HG02571 (cell line): ENCODE measurements around the gene UBE2H.
"Not testable (repeated sequence)": the region's sequence is repeated elsewhere in the genome, so short reads cannot be mapped to it uniquely, and the experiment has no call there.

Source experiments
- ATAC-seq: cut with Tn5 transposase; IDR thresholded peaks from one replicate; pipeline ENCODE4 v1.9.1; 2021; ENCODE audit warnings: mild to moderate bottlenecking, moderate library complexity; ENCODE audit not compliant: unreplicated experiment

UBE2H gene

DNA sequence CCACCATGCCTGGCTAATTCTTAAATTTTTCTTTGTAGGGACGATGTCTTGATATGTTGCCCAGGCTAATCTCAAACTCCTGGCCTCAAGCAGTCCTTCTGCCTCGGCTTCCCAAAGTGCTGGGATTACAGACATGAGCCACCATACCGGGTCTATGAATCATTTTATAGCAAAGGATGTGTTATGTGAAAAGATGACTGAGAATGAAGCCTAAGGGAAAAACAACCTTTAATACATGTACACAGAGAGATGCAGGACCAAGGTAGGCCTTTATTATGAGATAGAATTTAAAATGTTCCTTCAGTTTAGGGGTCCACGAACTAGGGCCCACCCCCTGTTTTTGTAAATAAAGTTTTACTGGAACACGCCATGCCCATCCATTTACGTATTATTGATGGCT lies 41.0 kb downstream of the UBE2H start:
- no peak for ATAC-seq

DNA sequence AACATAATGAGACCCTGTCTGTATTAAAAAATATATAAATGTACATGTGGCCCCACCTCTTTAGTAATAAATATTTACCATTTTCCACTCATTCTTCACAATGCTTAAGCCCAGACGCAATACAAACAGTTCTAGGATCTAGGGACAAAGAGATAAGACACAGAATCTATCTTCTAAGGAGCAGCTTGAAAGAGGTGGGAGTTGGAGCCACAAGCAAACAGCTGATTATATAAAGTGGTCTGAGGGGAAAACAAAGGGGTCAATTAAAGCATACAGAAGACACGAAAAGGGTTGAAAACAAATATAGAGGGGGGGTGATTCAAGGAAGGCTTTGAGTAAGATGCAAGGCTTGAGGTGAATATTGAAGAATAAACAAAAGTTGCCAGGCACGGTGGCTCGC lies 43.1 kb downstream of the UBE2H start:
- no peak for ATAC-seq

DNA sequence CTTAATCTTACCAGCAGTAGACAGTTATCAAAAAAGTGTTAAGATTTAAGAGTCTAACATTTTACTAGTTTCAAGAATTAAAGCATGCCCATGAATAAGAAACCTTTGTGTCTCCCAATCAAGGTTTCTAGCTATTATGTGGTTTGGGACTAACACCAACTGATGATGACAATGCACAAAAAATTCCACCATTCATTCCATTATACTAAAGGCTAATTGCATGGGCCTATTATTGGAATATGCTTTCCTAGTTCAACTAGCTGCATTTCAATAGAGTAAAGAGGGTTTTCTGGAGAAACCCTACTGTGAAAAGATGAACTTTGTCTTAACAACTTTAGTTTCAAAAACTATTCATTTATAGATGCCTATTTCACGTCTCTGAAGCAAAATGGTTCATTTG lies 44.6 kb downstream of the UBE2H start:
- ATAC-seq: no peak

DNA sequence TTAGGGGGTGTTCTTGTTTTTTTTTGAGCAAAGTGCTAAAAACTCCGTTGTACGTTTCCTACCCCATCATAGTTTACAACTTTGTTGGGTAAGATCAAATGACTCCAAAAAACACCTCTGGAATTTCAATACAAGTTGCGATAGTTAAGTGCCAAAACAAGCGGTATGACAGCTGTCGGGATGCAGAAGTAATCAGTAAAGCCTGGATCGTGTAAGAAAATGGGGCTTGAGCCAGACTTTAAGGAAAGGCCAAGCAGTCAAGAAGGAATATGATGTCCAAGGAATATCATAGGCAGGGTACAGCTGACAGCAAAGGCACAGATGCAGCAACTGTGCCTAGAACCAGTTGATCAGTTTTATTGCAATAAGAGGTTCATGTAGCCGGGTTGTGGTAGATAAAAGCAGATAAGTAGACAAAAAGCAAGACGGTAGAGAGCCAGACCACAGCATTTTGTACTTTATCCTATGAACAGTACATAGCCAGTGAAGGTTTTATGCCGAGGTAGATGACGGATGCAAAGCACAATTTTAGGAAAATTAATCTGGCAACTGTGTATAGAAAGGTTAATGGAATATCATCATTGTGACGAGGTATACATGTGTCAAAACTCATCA lies 45.5 kb downstream of the UBE2H start:
- ATAC-seq: no peak

DNA sequence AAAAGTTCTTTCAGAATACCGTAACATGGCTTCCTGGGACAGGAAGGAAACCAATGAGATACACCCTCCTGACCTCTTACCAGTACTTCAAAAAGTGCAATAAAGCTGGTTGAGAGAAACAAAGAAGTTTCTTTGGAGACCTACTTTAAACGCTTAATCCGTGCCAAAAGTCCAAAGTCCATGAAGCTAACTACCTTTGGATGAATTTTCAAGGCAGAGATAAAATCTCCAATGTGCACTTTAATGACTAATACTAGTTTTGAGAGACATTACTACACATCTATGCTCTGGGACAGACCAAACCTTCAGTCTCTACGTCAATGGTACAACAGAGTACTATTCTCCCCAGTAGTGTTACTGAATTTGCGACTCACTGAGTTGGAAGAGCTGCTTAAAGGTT lies 46.1 kb downstream of the UBE2H start:
- ATAC-seq: no peak

DNA sequence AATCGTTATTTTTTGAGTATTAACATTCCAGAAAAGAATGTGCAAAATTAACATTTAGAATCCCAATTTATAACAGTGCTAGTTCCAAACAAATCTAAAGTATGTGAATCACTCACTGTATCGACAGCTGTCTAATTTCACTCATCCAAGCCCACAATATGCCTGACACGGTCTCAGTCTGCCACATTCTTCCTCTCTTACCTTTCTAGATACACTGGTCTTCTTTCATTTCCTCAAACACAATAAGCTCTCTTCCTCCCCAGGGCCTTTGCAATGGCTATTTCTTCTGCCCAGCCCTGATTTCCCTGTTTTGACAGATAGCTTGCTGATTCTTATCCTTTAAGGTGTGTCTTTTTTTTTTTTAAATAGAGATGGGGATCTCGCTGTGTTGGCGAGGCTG lies 48.8 kb downstream of the UBE2H start:
- peak; percentile 61 for ATAC-seq

DNA sequence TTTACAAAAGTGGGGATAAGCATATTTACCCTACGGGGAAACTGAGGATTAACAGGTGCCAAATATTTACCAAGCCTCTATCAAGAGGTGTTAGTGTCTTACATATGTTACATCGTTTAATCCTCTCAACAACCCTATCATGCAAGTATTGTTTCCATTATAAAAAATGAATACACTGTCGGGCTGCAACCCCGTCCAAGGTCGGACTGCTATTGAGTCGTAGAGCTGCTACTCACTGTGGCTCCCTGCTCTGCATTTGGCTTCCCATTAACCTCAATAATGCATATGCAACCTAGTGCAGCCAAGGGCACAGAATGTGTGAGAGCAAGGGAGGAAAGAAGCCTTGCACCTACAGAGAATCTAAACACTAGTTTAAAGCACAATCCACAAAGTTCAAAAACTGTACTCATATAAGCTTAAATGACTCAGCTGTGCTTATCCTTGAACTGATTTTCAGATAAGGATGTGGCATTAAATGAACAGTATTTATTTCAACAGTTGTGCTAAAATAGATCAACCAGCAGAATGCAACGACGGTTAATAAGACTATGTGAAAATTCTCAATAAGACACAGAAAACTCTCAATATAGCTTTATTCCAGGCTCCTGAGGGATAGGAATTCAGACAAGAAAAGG lies 49.9 kb downstream of the UBE2H start:
- no peak for ATAC-seq

DNA sequence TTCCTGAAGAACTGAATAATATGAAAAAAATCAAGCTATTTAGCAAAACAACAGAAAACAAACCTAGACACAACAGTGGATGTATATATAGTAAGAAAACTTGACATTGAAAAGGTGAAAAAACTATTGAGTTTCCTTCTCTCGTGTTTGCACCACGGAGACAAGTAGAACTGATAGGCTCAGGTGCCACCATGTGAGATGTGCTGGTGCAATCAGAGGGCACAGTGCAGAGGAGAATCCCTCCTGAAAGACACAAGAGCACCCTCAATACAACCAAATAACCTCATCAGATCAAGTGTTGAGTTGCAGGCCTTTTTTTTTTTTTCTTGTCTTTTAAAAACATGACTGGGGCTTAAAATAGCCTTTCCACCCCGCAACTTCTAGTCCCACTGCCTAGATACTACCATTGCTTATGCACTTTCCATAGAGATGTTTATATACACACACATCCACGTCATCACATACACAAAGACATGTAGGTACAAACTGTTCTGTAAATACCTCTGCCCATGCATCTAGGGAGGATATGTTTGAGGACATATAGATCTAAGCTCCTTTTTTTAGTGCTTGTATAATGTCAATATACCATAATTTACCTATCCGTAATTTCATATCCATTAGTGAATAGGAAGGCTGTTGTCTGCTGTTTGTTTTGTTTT lies 54.1 kb downstream of the UBE2H start:
- ATAC-seq: no peak

DNA sequence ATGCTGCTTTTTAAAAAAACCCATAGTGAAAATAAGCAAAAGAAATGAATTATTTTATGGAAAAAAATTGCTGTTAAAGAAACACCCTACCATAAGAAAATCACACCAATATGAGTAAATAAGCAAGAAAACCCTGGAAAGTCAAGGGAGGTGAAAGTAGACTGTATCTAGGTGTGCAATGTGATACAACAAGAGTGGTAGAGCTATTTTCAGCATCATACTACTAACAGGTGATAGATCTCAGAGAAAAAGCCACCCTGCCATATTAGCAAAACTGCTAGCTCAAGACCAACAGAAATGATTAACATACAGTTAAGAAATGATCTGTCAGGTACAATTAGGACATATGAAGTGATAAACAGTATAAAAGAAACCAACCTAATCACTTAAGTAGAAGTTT lies 54.8 kb downstream of the UBE2H start:
- no peak for ATAC-seq

DNA sequence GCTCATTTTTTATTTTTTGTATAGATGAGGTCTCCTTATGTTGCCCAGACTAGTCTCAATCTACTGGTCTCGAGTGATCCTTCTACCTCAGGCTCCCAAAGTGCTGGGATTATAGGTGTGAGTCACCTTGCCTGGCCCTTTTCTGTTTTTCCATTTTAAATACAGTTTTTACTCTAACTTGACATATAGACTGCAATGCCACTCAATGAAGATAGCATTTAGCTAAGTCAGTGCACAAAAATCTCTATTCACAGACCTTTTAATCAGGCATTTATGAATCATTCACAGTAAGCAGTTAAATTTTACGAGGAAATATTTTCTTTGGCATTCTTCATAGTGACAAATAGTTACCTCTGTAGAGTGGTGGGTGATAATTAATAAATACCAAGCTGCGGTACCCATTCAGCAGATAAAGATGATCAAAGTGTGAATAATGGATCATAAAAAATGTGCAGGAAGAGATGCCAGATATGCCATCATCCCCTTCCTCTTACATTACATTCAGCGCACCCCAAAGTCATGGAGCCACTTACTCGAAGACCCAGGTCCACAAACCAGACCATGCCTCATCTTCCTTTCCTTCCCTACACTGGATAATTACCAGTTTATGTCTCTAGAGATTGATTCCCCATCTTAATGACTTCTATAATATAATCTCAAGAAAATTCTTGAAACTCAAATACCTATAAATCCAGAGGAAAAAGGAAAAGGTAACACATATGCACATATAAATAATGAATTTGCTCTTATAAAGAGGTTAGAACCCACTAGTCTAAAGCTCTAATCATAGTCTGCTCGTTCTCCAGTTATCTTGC lies 56.0 kb downstream of the UBE2H start:
- ATAC-seq: no peak

DNA sequence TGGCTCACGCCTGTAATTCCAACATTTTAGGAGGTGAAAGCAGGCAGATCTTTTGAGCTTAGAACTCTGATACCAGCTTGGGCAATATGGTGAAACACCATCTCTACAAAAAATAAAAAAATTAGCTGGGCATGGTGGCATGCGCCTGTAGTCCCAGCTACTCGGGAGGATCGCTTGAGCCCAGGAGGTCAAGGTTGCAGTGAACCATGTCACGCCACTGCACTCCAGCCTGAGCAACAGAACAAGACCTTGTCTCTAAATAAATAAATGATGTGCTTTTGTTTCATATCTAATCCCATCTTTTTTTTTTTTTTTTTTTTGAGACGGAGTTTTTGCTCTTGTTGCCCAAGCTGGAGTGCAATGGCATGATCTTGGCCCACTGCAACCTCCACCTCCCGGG lies 58.6 kb downstream of the UBE2H start:
- ATAC-seq: not testable (repeated sequence)

DNA sequence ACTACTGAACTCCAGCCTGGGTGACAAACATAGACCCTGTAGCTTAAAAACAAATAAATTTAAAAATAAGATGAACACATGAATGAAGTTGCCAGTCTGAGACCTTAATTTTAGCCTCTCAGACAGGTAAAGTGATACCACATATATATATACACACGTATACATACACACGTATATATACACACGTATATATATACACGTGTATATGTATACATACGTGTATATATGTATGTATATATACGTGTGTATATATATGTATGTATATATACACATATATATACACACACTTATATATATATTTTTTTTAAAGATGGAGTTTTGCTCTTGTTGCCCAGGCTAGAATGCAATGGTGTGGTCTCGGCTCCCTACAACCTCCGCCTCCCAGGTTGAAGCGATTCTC lies 62.7 kb downstream of the UBE2H start:
- ATAC-seq: no peak

DNA sequence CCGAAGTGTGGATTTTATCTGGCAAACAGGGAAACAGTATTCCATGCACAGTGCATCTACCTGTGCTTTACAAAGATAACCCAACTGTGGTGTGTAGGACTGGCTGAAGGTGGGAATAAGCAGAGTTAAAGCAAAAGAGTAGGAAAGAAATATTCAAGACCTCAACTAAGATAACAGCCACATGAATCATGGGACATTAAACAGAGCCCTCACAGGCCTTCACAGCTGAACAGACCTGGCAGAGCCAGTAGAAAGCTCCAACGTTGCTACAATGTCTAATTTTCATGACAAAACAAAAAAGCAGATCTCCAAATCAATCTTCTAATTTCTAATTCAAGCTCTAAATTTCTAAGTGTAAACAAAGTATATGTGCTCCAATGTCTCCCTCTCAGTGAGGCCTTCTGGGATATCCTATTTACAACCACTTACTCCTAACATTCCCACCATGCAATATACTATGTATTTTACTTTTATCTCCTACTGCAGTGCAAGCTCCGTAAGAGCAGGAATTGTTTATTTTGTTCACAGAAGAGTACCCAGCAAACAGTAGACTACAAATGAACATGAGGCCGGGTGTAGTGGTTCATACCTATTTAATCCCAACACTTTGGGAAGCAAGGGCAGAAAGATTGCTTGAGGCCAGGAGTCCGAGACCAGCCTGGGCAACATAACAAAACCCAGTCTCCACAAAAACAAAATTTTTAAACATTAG lies 63.5 kb downstream of the UBE2H start:
- ATAC-seq: no peak

DNA sequence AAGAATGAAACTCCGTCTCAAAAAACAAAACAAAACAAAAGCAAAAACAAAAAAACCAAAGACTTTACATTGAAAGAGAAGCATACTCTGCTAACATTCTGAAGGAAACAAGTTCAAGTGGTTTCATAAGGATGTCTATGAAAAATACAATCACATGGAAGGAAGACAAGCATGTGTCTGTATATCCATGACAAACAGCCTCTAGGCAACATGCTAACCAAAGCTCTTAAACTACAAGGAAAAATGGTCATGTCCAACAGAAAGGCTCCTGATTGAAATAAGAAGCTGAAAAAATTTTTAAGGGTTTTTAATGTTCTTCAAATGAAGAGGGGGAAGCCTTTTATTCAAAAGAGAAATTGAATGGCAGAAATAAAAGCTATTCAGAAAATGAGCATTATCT lies 64.9 kb downstream of the UBE2H start:
- no peak for ATAC-seq

DNA sequence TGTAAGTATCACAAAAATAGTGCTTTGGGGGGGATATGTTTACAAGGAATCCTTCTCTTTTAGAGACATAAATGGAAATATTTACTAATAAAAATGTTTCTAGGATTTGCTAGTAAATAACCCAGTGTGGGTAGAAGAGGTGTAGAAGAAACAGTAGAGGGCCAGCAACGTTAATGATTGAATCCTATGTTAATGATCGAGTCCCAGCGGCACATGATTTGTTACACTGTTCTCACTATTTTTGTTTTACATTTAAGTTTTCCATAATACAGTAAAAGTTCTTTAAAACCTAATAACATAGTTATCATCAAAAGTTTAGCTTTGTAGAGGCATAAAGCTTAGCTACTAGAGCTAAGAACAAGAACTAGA lies 66.0 kb downstream of the UBE2H start:
- no peak for ATAC-seq

DNA sequence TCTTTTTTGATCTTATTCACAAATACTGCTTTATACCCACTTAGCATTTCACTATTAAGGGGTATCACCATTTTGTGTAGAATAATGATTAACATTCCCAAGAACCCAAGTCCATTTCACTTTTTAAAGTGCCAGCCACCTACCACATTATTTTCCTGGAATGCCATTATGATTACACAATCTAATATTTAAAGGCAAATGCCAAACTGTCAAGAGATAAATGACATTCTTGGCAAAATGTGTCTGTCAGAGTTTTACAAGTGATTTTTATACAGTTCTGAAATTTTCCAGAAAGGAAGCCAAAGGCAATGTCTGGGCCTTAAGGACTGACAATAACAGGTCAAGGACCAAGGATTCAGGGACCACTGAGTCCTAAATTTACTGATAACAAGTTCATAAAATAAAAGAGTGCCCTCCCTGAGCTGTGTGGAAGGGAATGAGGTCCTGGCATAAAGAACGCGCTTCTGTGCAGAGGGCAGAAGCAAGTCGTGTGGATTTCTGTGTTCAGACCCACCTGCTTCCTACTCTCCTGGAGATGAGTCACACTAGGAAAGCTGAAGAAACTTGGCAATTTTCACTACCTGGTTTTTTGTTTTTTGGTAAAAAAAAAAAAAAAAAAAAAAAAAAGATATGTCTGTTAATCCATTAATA lies 66.5 kb downstream of the UBE2H start:
- ATAC-seq: no peak

DNA sequence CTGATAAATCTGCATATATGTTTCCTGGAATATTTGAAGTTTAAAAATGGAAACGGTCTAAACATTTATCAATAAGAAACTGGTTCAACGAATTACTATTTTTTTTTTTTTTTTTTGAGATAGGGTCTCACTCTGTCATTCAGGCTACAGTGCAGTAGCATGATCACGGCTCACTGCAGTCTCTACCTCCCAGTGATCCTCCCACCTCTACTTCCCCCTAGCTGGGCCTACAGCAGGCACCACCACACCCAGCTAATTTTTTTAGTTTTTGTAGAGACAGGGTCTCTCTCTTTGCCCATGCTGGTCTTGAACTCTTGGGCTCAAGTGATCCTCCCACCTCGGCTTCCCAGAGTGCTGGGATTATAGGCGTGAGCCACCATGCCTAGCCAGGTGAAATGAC lies 68.3 kb downstream of the UBE2H start:
- no peak for ATAC-seq

DNA sequence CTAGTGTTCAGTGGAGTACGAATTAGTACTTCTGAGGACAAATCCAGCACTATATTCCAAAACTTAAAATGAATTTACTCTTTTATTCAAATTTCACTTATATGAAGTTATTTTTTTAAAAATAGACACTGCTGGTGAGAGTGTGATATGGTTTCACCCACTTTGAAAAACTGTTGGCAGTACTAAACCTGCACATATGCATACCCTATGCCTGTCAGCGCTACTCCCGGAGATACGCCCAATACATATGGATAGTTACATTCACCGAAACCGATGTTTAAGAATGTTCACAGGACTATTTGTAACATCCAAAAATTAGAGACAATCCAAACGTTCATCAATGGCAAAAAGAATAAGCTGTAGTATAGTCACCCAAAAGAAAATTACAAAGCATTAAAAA lies 69.6 kb downstream of the UBE2H start:
- ATAC-seq: no peak

DNA sequence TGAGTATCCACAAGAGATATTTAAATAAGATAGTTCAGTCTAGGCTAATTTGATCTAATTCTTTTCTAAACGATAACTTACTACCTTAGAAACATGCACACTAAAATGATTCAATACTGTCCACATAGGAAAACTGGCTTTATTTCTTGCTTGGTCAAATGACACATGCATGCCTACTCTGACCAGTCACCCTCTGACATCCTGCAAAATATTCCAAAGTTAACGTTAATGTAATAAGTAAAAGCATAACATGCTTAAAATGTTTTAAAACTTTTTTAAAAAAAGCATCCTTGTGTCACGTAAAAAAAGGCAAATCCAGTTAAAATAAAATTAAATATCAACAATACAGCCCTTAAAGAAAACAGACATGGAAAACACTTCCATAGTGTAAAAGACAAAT lies 70.2 kb downstream of the UBE2H start:
- ATAC-seq: no peak

DNA sequence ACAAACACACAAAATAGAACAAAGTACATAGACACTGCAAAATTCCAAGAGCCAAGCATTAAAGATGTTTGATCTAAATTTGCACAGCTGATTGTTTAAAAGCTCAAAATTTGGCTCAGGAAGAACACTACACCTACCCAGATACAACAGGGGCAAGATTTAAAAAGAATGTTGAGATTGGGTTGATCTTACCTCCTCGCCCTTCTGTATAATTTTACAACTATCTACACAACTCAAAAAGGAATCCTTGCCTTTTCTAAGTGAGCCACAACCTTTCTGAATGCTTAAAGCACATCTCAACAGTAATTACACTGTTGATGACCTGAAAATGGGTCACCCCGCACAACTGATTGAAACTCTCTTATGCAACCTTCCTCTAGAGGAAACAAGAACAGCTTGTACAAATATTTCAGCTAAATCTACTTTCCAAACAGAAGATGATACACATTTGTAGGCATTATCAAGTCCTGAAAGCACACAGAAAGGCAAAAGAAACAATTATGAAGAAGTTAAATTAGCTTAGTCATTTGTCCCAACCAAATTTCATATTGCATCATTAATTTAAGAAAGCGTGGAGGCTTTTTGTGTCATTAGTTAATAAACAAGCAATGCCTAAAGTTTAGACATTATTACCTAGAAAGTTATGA lies 75.5 kb downstream of the UBE2H start:
- ATAC-seq: no peak
